ENCODE results near the gene AURKA.

DNA sequence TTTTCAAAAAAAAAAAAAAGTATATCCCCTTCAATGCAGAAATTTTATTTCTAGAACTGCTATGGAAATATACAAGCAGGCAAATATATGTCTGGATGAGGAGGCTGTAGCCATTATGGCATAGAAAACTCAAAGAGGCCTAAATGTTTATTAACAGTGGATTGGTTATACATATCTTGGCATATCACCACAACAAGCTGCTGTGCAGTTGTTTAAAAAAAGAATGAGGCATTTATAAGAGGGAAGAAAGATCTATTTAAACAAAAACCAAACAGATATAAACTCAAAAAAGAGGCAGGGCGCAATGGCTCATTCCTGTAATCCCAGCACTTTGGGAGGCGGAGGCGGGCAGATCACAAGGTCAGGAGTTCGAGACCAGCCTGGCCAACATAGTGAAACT, 46.3 kb upstream of the AURKA start:
- TF ChIP-seq, protein P1, sequence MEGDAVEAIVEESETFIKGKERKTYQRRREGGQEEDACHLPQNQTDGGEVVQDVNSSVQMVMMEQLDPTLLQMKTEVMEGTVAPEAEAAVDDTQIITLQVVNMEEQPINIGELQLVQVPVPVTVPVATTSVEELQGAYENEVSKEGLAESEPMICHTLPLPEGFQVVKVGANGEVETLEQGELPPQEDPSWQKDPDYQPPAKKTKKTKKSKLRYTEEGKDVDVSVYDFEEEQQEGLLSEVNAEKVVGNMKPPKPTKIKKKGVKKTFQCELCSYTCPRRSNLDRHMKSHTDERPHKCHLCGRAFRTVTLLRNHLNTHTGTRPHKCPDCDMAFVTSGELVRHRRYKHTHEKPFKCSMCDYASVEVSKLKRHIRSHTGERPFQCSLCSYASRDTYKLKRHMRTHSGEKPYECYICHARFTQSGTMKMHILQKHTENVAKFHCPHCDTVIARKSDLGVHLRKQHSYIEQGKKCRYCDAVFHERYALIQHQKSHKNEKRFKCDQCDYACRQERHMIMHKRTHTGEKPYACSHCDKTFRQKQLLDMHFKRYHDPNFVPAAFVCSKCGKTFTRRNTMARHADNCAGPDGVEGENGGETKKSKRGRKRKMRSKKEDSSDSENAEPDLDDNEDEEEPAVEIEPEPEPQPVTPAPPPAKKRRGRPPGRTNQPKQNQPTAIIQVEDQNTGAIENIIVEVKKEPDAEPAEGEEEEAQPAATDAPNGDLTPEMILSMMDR (IDR thresholded peaks at IDR 0.05; ENCODE audit: low read length) = no peak
- no peak for TF ChIP-seq EZH2 (IDR thresholded peaks at IDR 0.05; ENCODE audit: borderline replicate concordance, low read length)

Data from OCI-LY1 (cell line).